Measurements from ENCODE around the gene SDK2. TPM values are rescaled to one million over a fixed set of nuclear protein-coding genes. Genes with fewer than 3 reads are reported as not detected.
"Not testable (repeated sequence)": the region's sequence is repeated elsewhere in the genome, so short reads cannot be mapped to it uniquely, and the experiment has no call there.

The SDK2 gene
- total and polyA plus RNA-seq, 4 donors = 0.15 to 5.3 (median 2.5) TPM

DNA sequence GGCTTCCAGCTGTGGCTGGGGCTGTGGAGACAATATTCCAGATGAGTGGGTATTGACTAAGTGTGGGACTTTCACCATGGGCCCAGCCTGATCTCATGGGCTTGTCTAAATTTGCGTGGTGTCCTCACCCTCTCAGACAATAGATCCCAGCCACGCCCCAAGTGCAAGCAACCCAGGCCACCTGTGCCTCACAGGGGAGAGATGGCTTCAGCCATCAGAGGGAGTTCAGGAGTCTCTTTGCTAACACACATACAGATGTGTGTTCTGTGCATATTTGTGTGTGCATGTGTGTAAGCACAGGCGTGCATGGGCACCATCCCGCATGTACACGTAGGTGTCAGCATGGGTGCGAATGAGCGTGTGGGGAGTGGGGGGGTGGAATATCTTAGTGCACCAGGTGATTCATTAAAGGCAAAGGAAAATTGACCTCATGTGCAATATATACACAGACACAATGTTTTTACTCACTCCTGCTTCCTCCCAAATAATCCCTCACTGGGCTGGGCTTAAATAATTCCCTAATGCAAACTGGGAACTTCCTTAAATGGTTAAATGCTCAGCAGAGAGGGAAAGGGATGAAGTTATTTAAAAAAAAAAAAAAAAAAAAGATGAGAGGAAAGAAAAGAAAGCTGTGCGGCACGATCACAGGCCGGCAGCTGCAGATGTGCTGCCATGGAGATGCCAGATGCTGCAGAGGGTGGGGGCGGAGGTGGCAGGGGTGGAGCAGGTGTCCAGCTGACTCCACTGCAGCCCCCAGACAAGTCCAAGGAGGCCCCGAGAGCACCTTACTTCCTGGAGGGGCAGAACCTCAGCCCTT lies 308.4 kb downstream of the SDK2 start:
- 86 to 87% methylated on average over 12 of the region's 12 CpGs for WGBS, 2 donors
- Histone ChIP-seq H3K36me3 (ENCODE audit: control insufficient read depth in 1 of 2, insufficient read depth in 2 of 2, low read length in 1 of 2) (no peaks in the 10 kb centered on the region), H3K4me3 (ENCODE audit: low read length in 2 of 2) (no peak overlapping the region), H3K4me1 (ENCODE audit: control insufficient read depth in 1 of 2, insufficient read depth in 2 of 2, low read length in 2 of 2) (no peaks in the 10 kb centered on the region), H3K27me3 (ENCODE audit: control insufficient read depth in 1 of 2, insufficient read depth in 2 of 2, low read length in 1 of 2) (no peaks in the 10 kb centered on the region), H3K9me3 (ENCODE audit: control insufficient read depth, low read length) (no peaks in the 10 kb centered on the region), H3K27ac (ENCODE audit: low read depth in 1 of 2, low read length in 2 of 2) (no peak overlapping the region)
- ATAC-seq (ENCODE audit: low FRiP score) (no peak), DNase-seq (no peak)
- intact Hi-C loops (cut with DNase I) = no loop called here

DNA sequence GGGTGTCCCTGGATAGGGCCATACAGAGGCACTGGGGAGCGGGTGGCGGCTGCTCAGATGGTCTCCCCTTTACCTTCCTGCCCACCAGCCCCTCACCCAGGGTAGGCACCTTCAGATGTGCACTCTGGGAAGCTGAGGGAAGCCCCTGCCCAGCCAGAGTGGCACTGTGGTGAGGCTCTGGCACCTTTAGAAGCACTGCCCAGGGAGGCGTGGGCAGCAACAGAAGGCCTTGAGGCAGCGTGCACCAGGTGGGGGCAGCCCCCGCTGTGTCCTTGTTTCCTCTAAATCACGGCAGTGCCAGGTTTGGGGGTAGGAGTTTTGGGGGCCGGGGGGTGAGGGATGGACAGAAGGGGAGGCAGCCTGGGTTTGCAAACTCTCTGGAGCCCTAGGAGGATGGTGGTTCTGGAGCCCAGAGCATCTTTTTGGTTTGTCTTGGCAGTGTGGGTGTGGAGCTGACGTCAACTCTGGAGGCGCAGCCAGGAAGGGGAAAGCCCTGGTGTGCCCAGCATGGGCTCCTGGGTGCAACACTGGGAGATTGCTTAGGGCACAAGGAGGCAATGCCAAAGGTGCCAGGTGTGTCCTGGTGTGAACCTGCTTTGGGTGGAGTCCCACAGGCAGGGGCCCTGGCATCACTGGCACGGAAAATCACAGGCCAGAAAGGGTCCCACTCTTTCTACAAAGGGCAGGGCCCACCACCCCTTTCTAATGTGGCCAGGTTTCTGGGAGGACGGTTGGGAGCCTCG lies 309.3 kb downstream of the SDK2 start:
- no peaks in the 10 kb centered on the region for H3K36me3 ChIP-seq (ENCODE audit: control insufficient read depth in 1 of 2, insufficient read depth in 2 of 2, low read length in 1 of 2)
- H3K4me3 ChIP-seq (ENCODE audit: low read length in 2 of 2) = no peak overlapping the region
- intact Hi-C loops (cut with DNase I) = no loop called here
- H3K27me3 ChIP-seq (ENCODE audit: control insufficient read depth in 1 of 2, insufficient read depth in 2 of 2, low read length in 1 of 2) = no peaks in the 10 kb centered on the region
- ATAC-seq (ENCODE audit: low FRiP score) (no peak), DNase-seq (no peak)
- 23 to 31% methylated on average over 12 of the region's 12 CpGs for WGBS, 2 donors
- no peaks in the 10 kb centered on the region for H3K9me3 ChIP-seq (ENCODE audit: control insufficient read depth, low read length)
- no peak overlapping the region for H3K27ac ChIP-seq (ENCODE audit: low read depth in 1 of 2, low read length in 2 of 2)
- no peaks in the 10 kb centered on the region for H3K4me1 ChIP-seq (ENCODE audit: control insufficient read depth in 1 of 2, insufficient read depth in 2 of 2, low read length in 2 of 2)

GRCh38 chr17:73333445-73333844 lies 310.8 kb downstream of the SDK2 start:
- H3K9me3 ChIP-seq (ENCODE audit: control insufficient read depth, low read length); H3K4me1 ChIP-seq (ENCODE audit: control insufficient read depth in 1 of 2, insufficient read depth in 2 of 2, low read length in 2 of 2); H3K27me3 ChIP-seq (ENCODE audit: control insufficient read depth in 1 of 2, insufficient read depth in 2 of 2, low read length in 1 of 2); H3K36me3 ChIP-seq (ENCODE audit: control insufficient read depth in 1 of 2, insufficient read depth in 2 of 2, low read length in 1 of 2); ATAC-seq (ENCODE audit: low FRiP score); H3K27ac ChIP-seq (ENCODE audit: low read depth in 1 of 2, low read length in 2 of 2); intact Hi-C loops (cut with DNase I); H3K4me3 ChIP-seq (ENCODE audit: low read length in 2 of 2); DNase-seq: not testable (repeated sequence)
- 86 to 87% methylated on average over 9 of the region's 9 CpGs for WGBS, 2 donors

DNA sequence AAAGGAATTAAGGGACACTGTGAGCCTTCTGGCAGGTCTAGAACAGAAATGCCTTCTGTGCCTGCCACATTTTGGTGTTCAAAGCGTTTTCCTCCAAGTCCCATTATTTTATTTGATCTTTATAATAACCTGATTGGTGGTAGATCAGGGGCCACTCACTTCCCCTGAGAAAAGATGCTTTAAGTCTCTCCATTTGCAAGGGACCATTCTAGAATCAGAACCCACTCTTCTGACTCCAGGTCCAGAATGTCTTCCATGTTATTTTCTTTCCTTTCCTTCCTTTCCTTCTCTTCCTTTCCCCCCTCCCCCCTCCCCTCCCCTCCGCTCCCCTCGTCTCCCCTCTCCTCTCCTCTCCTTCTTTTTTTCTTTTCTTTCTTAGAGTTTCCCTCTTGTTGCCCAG lies 313.2 kb downstream of the SDK2 start:
- DNase-seq = no peak
- Histone ChIP-seq H3K27me3 (ENCODE audit: control insufficient read depth in 1 of 2, insufficient read depth in 2 of 2, low read length in 1 of 2) (no peaks in the 10 kb centered on the region), H3K4me1 (ENCODE audit: control insufficient read depth in 1 of 2, insufficient read depth in 2 of 2, low read length in 2 of 2) (no peaks in the 10 kb centered on the region), H3K36me3 (ENCODE audit: control insufficient read depth in 1 of 2, insufficient read depth in 2 of 2, low read length in 1 of 2) (no peaks in the 10 kb centered on the region), H3K9me3 (ENCODE audit: control insufficient read depth, low read length) (no peaks in the 10 kb centered on the region), H3K4me3 (ENCODE audit: low read length in 2 of 2) (no peak overlapping the region), H3K27ac (ENCODE audit: low read depth in 1 of 2, low read length in 2 of 2) (no peak overlapping the region)
- no peak for ATAC-seq (ENCODE audit: low FRiP score)
- WGBS, 2 donors = 65 to 69% methylated on average over 3 of the region's 3 CpGs
- intact Hi-C loops (cut with DNase I) = no loop called here

- H3K27ac ChIP-seq (ENCODE audit: low read depth in 1 of 2, low read length in 2 of 2) = no peak overlapping the region
- no peaks in the 10 kb centered on the region for H3K36me3 ChIP-seq (ENCODE audit: control insufficient read depth in 1 of 2, insufficient read depth in 2 of 2, low read length in 1 of 2)
- 91 to 93% methylated on average over 7 of the region's 7 CpGs for WGBS, 2 donors
- peaks cover 1% of the 10 kb centered on the region for H3K9me3 ChIP-seq (ENCODE audit: control insufficient read depth, low read length)
- H3K27me3 ChIP-seq (ENCODE audit: control insufficient read depth in 1 of 2, insufficient read depth in 2 of 2, low read length in 1 of 2) = no peaks in the 10 kb centered on the region
- DNase-seq (no peak), ATAC-seq (ENCODE audit: low FRiP score) (no peak)
- no peaks in the 10 kb centered on the region for H3K4me1 ChIP-seq (ENCODE audit: control insufficient read depth in 1 of 2, insufficient read depth in 2 of 2, low read length in 2 of 2)
- intact Hi-C loops (cut with DNase I) = no loop called here
- no peak overlapping the region for H3K4me3 ChIP-seq (ENCODE audit: low read length in 2 of 2)
These were observed 316.6 kb downstream of the SDK2 start for GRCh38 chr17:73327676-73328075.

DNA sequence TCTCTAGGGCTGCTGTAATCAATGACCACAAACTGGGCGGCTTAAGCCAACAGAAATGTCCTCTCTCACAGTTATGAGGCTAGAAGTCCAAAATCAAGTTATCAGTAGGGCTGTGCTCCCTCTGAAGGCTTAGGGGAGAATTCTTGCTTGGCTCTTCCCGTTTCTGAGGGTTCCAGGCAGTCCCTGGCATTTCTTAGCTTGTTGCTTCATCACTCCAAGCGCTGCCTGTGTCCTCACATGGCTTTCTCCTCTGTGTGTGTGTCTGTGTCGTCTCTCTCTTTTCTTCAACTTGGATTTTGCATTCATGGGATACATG lies 318.8 kb downstream of the SDK2 start:
- no peaks in the 10 kb centered on the region for H3K27me3 ChIP-seq (ENCODE audit: control insufficient read depth in 1 of 2, insufficient read depth in 2 of 2, low read length in 1 of 2)
- H3K27ac ChIP-seq (ENCODE audit: low read depth in 1 of 2, low read length in 2 of 2) = no peak overlapping the region
- no peak for DNase-seq

GRCh38 chr17:73324711-73325526 lies 319.3 kb downstream of the SDK2 start:
- H3K27ac ChIP-seq (ENCODE audit: low read depth in 1 of 2, low read length in 2 of 2) = no peak overlapping the region
- no peaks in the 10 kb centered on the region for H3K36me3 ChIP-seq (ENCODE audit: control insufficient read depth in 1 of 2, insufficient read depth in 2 of 2, low read length in 1 of 2)
- no peaks in the 10 kb centered on the region for H3K4me1 ChIP-seq (ENCODE audit: control insufficient read depth in 1 of 2, insufficient read depth in 2 of 2, low read length in 2 of 2)
- H3K4me3 ChIP-seq (ENCODE audit: low read length in 2 of 2) = no peak overlapping the region
- intact Hi-C loops (cut with DNase I) = no loop called here
- WGBS, 2 donors = 64 to 66% methylated on average over 17 of the region's 17 CpGs
- DNase-seq = no peak
- H3K27me3 ChIP-seq (ENCODE audit: control insufficient read depth in 1 of 2, insufficient read depth in 2 of 2, low read length in 1 of 2) = no peaks in the 10 kb centered on the region
- H3K9me3 ChIP-seq (ENCODE audit: control insufficient read depth, low read length) = peaks cover 2% of the 10 kb centered on the region
- peak; percentile 33 for ATAC-seq (ENCODE audit: low FRiP score)

More for the DNA sequence above, 318.8 kb downstream of the SDK2 start:
- peaks cover 2% of the 10 kb centered on the region for H3K9me3 ChIP-seq (ENCODE audit: control insufficient read depth, low read length)
- peak; percentile 90 for ATAC-seq (ENCODE audit: low FRiP score)
- H3K36me3 ChIP-seq (ENCODE audit: control insufficient read depth in 1 of 2, insufficient read depth in 2 of 2, low read length in 1 of 2) = no peaks in the 10 kb centered on the region
- no peak overlapping the region for H3K4me3 ChIP-seq (ENCODE audit: low read length in 2 of 2)
- H3K4me1 ChIP-seq (ENCODE audit: control insufficient read depth in 1 of 2, insufficient read depth in 2 of 2, low read length in 2 of 2) = no peaks in the 10 kb centered on the region
- intact Hi-C loops (cut with DNase I) = no loop called here
- 17 to 21% methylated on average over 4 of the region's 4 CpGs for WGBS, 2 donors

GRCh38 chr17:73324160-73324475 lies 320.1 kb downstream of the SDK2 start:
- Histone ChIP-seq H3K27ac (ENCODE audit: low read depth in 1 of 2, low read length in 2 of 2) (no peak overlapping the region), H3K36me3 (ENCODE audit: control insufficient read depth in 1 of 2, insufficient read depth in 2 of 2, low read length in 1 of 2) (no peaks in the 10 kb centered on the region), H3K4me3 (ENCODE audit: low read length in 2 of 2) (no peak overlapping the region), H3K4me1 (ENCODE audit: control insufficient read depth in 1 of 2, insufficient read depth in 2 of 2, low read length in 2 of 2) (no peaks in the 10 kb centered on the region), H3K27me3 (ENCODE audit: control insufficient read depth in 1 of 2, insufficient read depth in 2 of 2, low read length in 1 of 2) (no peaks in the 10 kb centered on the region), H3K9me3 (ENCODE audit: control insufficient read depth, low read length) (peaks cover 2% of the 10 kb centered on the region)
- DNase-seq (no peak), ATAC-seq (ENCODE audit: low FRiP score) (peak; percentile 66)
- intact Hi-C loops (cut with DNase I) = no loop called here
- 43 to 49% methylated on average over 9 of the region's 9 CpGs for WGBS, 2 donors
